GM23338 (cell line): ENCODE results near the gene PDIA5. TPM values are rescaled to one million over a fixed set of nuclear protein-coding genes. Genes with fewer than 3 reads are reported as not detected.

Experiments
- ATAC-seq: fragments of 200-7000 bp; cut with Tn5 transposase; 3 replicates; pipeline ENCODE4 v1.9.1; 2020
- DNase-seq: peaks from one replicate; pipeline ENCODE4 v3.0.0-alpha.2; 2015; ENCODE audit warnings: low spot score
- H2AFZ ChIP-seq: fragments of 200-600 bp; sonication (generic); 2 replicates; pipeline ENCODE4 v1.8.0; 2016; ENCODE audit warnings: antibody characterized with exemption, mild to moderate bottlenecking, moderate library complexity
- H3F3A ChIP-seq: fragments of 200-600 bp; sonication (generic); replicated peaks from 2 replicates; pipeline ENCODE4 v1.8.0; 2017; ENCODE audit warnings: antibody characterized with exemption, mixed run types, low read depth
- H3K27ac ChIP-seq: fragments of 200-600 bp; sonication (generic); 2 replicates; pipeline ENCODE4 v1.6.1; 2016; ENCODE audit warnings: low read depth
- H3K27me3 ChIP-seq: fragments of 200-600 bp; sonication (generic); 2 replicates; pipeline ENCODE4 v1.8.0; 2016; ENCODE audit warnings: mild to moderate bottlenecking, mixed run types, moderate library complexity; ENCODE audit not compliant: insufficient read depth
- H3K36me3 ChIP-seq: fragments of 200-600 bp; sonication (generic); 2 replicates; pipeline ENCODE4 v1.8.0; 2016; ENCODE audit warnings: mild to moderate bottlenecking; ENCODE audit not compliant: insufficient read depth
- H3K4me1 ChIP-seq: fragments of 200-600 bp; sonication (generic); 2 replicates; pipeline ENCODE4 v1.8.0; 2016; ENCODE audit warnings: mild to moderate bottlenecking, moderate library complexity; ENCODE audit not compliant: insufficient read depth
- H3K4me2 ChIP-seq: fragments of 200-600 bp; sonication (generic); 2 replicates; pipeline ENCODE4 v1.7.1; 2017; ENCODE audit warnings: mixed run types
- H3K4me3 ChIP-seq: fragments of 200-600 bp; sonication (generic); 2 replicates; pipeline ENCODE4 v1.6.1; 2016; ENCODE audit warnings: mixed run types
- H3K79me2 ChIP-seq: fragments of 200-600 bp; sonication (generic); replicated peaks from 2 replicates; pipeline ENCODE4 v1.8.0; 2017; ENCODE audit warnings: mild to moderate bottlenecking; ENCODE audit not compliant: insufficient read depth
- H3K9me2 ChIP-seq: fragments of 200-600 bp; sonication (generic); 2 replicates; pipeline ENCODE4 v1.8.0; 2017; ENCODE audit not compliant: insufficient read depth
- H4K20me1 ChIP-seq: fragments of 200-600 bp; sonication (generic); replicated peaks from 2 replicates; pipeline ENCODE4 v1.8.0; 2017; ENCODE audit warnings: mild to moderate bottlenecking; ENCODE audit not compliant: insufficient read depth
- H3K27ac Mint-ChIP-seq: 2 replicates; pipeline ENCODE4 v1.8.0; 2020; ENCODE audit warnings: inconsistent platforms, mild to moderate bottlenecking, moderate library complexity, mixed read lengths
- H3K27me3 Mint-ChIP-seq: 3 replicates; pipeline ENCODE4 v1.8.0; 2022; ENCODE audit warnings: low read depth, mild to moderate bottlenecking, moderate library complexity, mixed read lengths, inconsistent platforms; ENCODE audit not compliant: insufficient read depth, poor library complexity
- H3K36me3 Mint-ChIP-seq: 3 replicates; pipeline ENCODE4 v1.8.0; 2021; ENCODE audit warnings: low read depth, mild to moderate bottlenecking, inconsistent platforms, moderate library complexity, mixed read lengths
- H3K4me1 Mint-ChIP-seq: 3 replicates; pipeline ENCODE4 v1.8.0; 2020; ENCODE audit warnings: mild to moderate bottlenecking, inconsistent platforms, mixed read lengths
- H3K4me3 Mint-ChIP-seq: 3 replicates; pipeline ENCODE4 v1.8.0; 2021; ENCODE audit warnings: moderate library complexity, mild to moderate bottlenecking, inconsistent platforms, mixed read lengths
- H3K9me3 Mint-ChIP-seq: 3 replicates; pipeline ENCODE4 v1.8.0; 2020; ENCODE audit warnings: moderate library complexity, mild to moderate bottlenecking, inconsistent platforms, mixed read lengths
- CREB1 ChIP-seq: fragments of 250-450 bp; sonication (Bioruptor Pico); IDR thresholded peaks from 2 replicates; pipeline ENCODE4 v1.5.0; 2020; ENCODE audit warnings: low read depth, mild to moderate bottlenecking, moderate library complexity
- EZH2 ChIP-seq: fragments of 200-600 bp; sonication (generic); IDR thresholded peaks from one replicate; pipeline ENCODE4 v1.8.0; 2017; ENCODE audit warnings: antibody characterized with exemption, mild to moderate bottlenecking, low read depth; ENCODE audit not compliant: unreplicated experiment
- EZH2phosphoT487 ChIP-seq: fragments of 200-600 bp; sonication (generic); IDR thresholded peaks from one replicate; pipeline ENCODE4 v1.8.1; 2018; ENCODE audit warnings: antibody characterized with exemption; ENCODE audit not compliant: unreplicated experiment
- JUNB ChIP-seq: IDR thresholded peaks from one replicate; pipeline ENCODE4 v1.6.1; 2016; ENCODE audit warnings: antibody characterized with exemption; ENCODE audit not compliant: unreplicated experiment
- POLR2AphosphoS5 ChIP-seq: IDR thresholded peaks from 2 replicates; pipeline ENCODE4 v1.6.1; 2016; ENCODE audit warnings: antibody characterized with exemption, low read depth
- ZNF114 ChIP-seq: fragments of 250-450 bp; sonication (Bioruptor Pico); IDR thresholded peaks from 2 replicates; pipeline ENCODE4 v1.5.0; 2020; ENCODE audit warnings: mild to moderate bottlenecking, moderate library complexity
- ZNF331 ChIP-seq: fragments of 250-450 bp; sonication (Bioruptor Pico); IDR thresholded peaks from 2 replicates; pipeline ENCODE4 v1.5.0; 2020; ENCODE audit warnings: low read depth, mild to moderate bottlenecking, moderate library complexity
- polyA plus RNA-seq: library from polyadenylated mRNA; unstranded; fragments of >200 nt; fragmentation: Nextera tagmentation; extraction: Ambion mirVana; gene quantifications from 2 replicates; pipeline ENCODE4 v1.2.1, GENCODE V29; 2016
- total RNA-seq: library from RNA; depleted of rRNA; stranded (reverse); fragments of >200 nt; shearing (Covaris generic); gene quantifications from 2 replicates; pipeline ENCODE4 v1.2.3, GENCODE V29; 2014
- TF ChIP-seq, protein P1 (sequence below): IDR thresholded peaks from one replicate; pipeline ENCODE4 v1.6.1; 2018; ENCODE audit warnings: antibody characterized with exemption; ENCODE audit not compliant: unreplicated experiment
- TF ChIP-seq, protein P2 (sequence below): IDR thresholded peaks from 2 replicates; pipeline ENCODE4 v1.6.1; 2016; ENCODE audit warnings: antibody characterized with exemption
- TF ChIP-seq, protein P3 (sequence below), 2 experiments: fragments of 200-600 bp in 1 of 2; sonication (generic) in 1 of 2; conservative IDR thresholded peaks; 2 replicates each; pipeline versions ENCODE4 v1.5.1 to v1.6.1; 2016 to 2017; ENCODE audit warnings: antibody characterized with exemption in 2 of 2, low read depth in 2 of 2, mild to moderate bottlenecking in 2 of 2, moderate library complexity in 1 of 2

PDIA5 gene
- total and polyA plus RNA-seq, 2 experiments from 2014 or later: 22.9 to 28.1 TPM

DNA sequence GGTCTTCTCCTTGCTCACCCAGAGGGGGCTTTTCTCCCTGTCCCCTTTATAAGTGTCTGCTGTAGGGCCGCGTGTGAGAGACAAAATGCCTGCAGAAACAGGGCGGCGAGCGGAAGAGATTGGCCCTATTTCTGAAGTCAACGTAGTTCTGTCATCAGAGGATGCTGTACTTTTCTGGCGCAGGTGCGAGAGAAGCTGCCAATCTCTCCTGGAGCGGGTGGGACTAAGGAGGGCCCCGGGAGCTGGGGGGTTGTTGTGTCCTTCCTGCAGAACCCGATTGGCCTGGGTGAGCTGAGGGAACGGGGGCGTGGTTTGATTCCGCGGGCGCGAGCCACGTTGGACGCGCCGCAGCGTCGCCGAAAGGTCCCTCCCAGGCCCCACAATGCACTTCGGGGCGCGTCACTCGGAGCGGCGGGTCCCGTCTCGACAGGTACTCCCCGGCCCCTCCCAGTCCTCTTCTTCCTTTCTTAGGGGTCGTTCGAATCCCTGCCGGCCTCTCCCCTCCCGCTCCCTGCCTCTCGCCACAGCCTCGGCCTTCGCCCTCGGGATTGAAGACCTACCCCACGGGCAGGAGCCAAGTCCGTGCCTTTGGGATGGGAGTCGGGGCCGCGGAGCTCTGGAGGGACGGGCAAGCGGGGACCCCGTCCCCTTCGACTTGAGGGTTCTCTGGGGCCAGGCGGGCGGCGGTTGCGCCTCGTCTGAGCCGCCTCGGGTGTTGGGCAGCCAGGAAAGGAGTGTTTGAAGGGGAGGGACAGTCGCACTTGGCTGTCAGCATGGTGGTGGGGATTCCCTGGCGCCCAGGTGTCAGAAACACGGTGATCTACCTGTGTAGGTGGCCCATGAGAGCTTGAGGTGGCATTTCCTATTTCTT lies 135.0 kb downstream of the PDIA5 start, which contains the start of gene SEC22A:
TSS of gene SEC22A (plus strand) at position 387 of the 871 bp plus-strand sequence. CDS start 7,275 bp downstream, outside the sequence.
- peaks cover 3% of the 10 kb centered on the region; the same call in 1 of the 3 replicates for H3K9me3 Mint-ChIP-seq
- peak within 1 kb of the TSS; percentile 96 for H3K4me2 ChIP-seq
- H3K27me3 Mint-ChIP-seq: peaks cover 8% of the 10 kb centered on the region
- DNase-seq: peak; percentile 100
- ATAC-seq: peak; percentile 98
- peak within 1 kb of the TSS; percentile 89 for H3K4me3 ChIP-seq
- peak within 1 kb of the TSS; percentile 97 for H2AFZ ChIP-seq
- H3K9me2 ChIP-seq: no peaks in the 10 kb centered on the region
- H3K79me2 ChIP-seq: no peaks in the 10 kb centered on the region
- peak within 1 kb of the TSS; percentile 85 for H3K27ac Mint-ChIP-seq
- H3K4me1 Mint-ChIP-seq: peaks cover 9% of the 10 kb centered on the region
- H4K20me1 ChIP-seq: no peaks in the 10 kb centered on the region
- peak within 1 kb of the TSS; percentile 84 for H3K4me3 Mint-ChIP-seq
- H3K36me3 ChIP-seq: no peaks in the 10 kb centered on the region
- no peaks in the 10 kb centered on the region for H3F3A ChIP-seq
- H3K27ac ChIP-seq: peak within 1 kb of the TSS; percentile 90
- 0 out of 2 replicates have a peak, but pooled peaks cover 4% of the 10 kb centered on the region for H3K4me1 ChIP-seq
- H3K36me3 Mint-ChIP-seq: no peaks in the 10 kb centered on the region
- TF ChIP-seq, protein P1, sequence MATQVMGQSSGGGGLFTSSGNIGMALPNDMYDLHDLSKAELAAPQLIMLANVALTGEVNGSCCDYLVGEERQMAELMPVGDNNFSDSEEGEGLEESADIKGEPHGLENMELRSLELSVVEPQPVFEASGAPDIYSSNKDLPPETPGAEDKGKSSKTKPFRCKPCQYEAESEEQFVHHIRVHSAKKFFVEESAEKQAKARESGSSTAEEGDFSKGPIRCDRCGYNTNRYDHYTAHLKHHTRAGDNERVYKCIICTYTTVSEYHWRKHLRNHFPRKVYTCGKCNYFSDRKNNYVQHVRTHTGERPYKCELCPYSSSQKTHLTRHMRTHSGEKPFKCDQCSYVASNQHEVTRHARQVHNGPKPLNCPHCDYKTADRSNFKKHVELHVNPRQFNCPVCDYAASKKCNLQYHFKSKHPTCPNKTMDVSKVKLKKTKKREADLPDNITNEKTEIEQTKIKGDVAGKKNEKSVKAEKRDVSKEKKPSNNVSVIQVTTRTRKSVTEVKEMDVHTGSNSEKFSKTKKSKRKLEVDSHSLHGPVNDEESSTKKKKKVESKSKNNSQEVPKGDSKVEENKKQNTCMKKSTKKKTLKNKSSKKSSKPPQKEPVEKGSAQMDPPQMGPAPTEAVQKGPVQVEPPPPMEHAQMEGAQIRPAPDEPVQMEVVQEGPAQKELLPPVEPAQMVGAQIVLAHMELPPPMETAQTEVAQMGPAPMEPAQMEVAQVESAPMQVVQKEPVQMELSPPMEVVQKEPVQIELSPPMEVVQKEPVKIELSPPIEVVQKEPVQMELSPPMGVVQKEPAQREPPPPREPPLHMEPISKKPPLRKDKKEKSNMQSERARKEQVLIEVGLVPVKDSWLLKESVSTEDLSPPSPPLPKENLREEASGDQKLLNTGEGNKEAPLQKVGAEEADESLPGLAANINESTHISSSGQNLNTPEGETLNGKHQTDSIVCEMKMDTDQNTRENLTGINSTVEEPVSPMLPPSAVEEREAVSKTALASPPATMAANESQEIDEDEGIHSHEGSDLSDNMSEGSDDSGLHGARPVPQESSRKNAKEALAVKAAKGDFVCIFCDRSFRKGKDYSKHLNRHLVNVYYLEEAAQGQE: no peak
- TF ChIP-seq CREB1 (CRISPR knock-in tag) (peak; percentile 89), ZNF114 (no peak), EZH2 (no peak), JUNB (no peak), POLR2AphosphoS5 (peak; percentile 86), ZNF331 (no peak)
- TF ChIP-seq, protein P2, sequence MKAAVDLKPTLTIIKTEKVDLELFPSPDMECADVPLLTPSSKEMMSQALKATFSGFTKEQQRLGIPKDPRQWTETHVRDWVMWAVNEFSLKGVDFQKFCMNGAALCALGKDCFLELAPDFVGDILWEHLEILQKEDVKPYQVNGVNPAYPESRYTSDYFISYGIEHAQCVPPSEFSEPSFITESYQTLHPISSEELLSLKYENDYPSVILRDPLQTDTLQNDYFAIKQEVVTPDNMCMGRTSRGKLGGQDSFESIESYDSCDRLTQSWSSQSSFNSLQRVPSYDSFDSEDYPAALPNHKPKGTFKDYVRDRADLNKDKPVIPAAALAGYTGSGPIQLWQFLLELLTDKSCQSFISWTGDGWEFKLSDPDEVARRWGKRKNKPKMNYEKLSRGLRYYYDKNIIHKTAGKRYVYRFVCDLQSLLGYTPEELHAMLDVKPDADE: peak; percentile 44; the same call in 1 of the 2 replicates
- no peaks in the 10 kb centered on the region for H3K27me3 ChIP-seq

DNA sequence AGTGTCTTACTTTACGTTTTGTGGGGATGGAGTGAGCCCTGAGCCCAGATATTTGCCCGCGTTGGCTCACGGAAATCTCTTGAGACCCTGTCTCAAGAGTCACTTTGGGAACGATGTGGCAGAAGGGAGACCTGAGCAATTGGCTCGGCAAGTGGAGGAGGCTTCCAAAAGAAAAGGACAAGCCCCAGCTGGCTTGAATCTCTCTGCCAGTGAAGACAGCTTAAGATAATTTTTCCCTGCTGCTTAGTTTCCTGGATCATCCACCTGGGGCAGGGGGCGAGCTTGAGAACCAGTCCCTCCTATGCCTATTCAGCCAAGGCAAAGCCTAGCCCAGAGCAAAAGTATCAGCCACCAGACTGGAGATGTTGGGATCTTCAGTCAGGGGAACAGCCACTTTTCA lies 135.6 kb downstream of the PDIA5 start:
- H3K27ac Mint-ChIP-seq: peak overlapping the region; percentile 85
- Histone ChIP-seq H3F3A (no peaks in the 10 kb centered on the region), H3K36me3 (no peaks in the 10 kb centered on the region), H3K79me2 (no peaks in the 10 kb centered on the region), H3K27ac (peak overlapping the region; percentile 90; the same call in 1 of the 2 replicates), H2AFZ (peak overlapping the region; percentile 97), H3K4me3 (peak overlapping the region; percentile 89), H3K4me2 (peak overlapping the region; percentile 96), H3K27me3 (no peaks in the 10 kb centered on the region), H3K4me1 (0 out of 2 replicates have a peak, but pooled peaks cover 4% of the 10 kb centered on the region), H3K9me2 (no peaks in the 10 kb centered on the region), H4K20me1 (no peaks in the 10 kb centered on the region)
- no peaks in the 10 kb centered on the region for H3K36me3 Mint-ChIP-seq
- H3K4me1 Mint-ChIP-seq: peaks cover 9% of the 10 kb centered on the region
- TF ChIP-seq ZNF114 (no peak), POLR2AphosphoS5 (no peak), EZH2phosphoT487 (no peak), CREB1 (CRISPR knock-in tag) (no peak)
- TF ChIP-seq, protein P2: no peak
- TF ChIP-seq, protein P3, sequence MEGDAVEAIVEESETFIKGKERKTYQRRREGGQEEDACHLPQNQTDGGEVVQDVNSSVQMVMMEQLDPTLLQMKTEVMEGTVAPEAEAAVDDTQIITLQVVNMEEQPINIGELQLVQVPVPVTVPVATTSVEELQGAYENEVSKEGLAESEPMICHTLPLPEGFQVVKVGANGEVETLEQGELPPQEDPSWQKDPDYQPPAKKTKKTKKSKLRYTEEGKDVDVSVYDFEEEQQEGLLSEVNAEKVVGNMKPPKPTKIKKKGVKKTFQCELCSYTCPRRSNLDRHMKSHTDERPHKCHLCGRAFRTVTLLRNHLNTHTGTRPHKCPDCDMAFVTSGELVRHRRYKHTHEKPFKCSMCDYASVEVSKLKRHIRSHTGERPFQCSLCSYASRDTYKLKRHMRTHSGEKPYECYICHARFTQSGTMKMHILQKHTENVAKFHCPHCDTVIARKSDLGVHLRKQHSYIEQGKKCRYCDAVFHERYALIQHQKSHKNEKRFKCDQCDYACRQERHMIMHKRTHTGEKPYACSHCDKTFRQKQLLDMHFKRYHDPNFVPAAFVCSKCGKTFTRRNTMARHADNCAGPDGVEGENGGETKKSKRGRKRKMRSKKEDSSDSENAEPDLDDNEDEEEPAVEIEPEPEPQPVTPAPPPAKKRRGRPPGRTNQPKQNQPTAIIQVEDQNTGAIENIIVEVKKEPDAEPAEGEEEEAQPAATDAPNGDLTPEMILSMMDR (conservative IDR thresholded peaks at IDR 0.05; ENCODE audit: low read depth in 2 of 2): peak in 1 of 2 experiments; percentile 22; a peak in 1 of 4 replicates
- ATAC-seq: peak; percentile 23
- H3K4me3 Mint-ChIP-seq: peak overlapping the region; percentile 84
- H3K27me3 Mint-ChIP-seq: peaks cover 8% of the 10 kb centered on the region
- H3K9me3 Mint-ChIP-seq: peaks cover 3% of the 10 kb centered on the region; the same call in 1 of the 3 replicates
- peak; percentile 47 for DNase-seq
